GM18951 (cell line): Measurements from ENCODE around the gene ADCY5.

ENCODE experiments used
- POLR2A ChIP-seq: IDR thresholded peaks from 4 replicates; pipeline ENCODE4 v1.6.1; 2011; ENCODE audit warnings: mild to moderate bottlenecking; ENCODE audit not compliant: insufficient read length, insufficient read depth; ENCODE audit errors: extremely low read depth
- in situ Hi-C: fragments of 300-500 bp; cut with MboI; formaldehyde crosslinking; loops from one replicate; pipeline ENCODE4 v1.12.0; 2022; ENCODE audit warnings: low sequenced_read_pairs, mixed read lengths, inconsistent platforms; ENCODE audit not compliant: unreplicated experiment

Gene ADCY5

GRCh38 chr3:123290107-123290930 lies 158.6 kb downstream of the ADCY5 start:
- in situ Hi-C loops = no loop called here
- TF ChIP-seq POLR2A = no peak

- in situ Hi-C loops = no loop called here
- TF ChIP-seq POLR2A = no peak
Observed at GRCh38 chr3:123289391-123290106, 159.3 kb downstream of the ADCY5 start.

DNA sequence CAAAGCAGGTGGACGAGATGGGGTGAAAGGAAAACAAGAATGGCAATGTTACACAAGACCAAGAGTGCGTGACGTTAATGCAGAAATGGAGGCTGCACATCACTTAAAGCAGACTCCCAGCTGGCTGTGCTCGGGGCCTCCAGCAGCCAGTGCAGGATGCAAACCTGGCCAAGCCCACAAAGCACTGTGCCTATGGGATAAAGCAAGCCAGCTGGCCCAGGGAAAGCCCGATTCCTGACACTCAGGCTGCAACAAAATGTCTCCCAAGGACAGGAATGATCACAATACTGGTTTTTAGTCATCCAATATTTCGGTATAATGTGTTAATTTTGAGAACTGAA lies 161.0 kb downstream of the ADCY5 start:
- in situ Hi-C loops = no loop called here
- no peak for TF ChIP-seq POLR2A

GRCh38 chr3:123287051-123287961 lies 161.6 kb downstream of the ADCY5 start:
- in situ Hi-C loops = no loop called here

GRCh38 chr3:123286308-123287023 lies 162.4 kb downstream of the ADCY5 start:
- in situ Hi-C loops = no loop called here
- no peak for TF ChIP-seq POLR2A

More at GRCh38 chr3:123287051-123287961, 161.6 kb downstream of the ADCY5 start:
- no peak for TF ChIP-seq POLR2A

GRCh38 chr3:123285931-123286307 lies 163.0 kb downstream of the ADCY5 start:
- in situ Hi-C loops = no loop called here

DNA sequence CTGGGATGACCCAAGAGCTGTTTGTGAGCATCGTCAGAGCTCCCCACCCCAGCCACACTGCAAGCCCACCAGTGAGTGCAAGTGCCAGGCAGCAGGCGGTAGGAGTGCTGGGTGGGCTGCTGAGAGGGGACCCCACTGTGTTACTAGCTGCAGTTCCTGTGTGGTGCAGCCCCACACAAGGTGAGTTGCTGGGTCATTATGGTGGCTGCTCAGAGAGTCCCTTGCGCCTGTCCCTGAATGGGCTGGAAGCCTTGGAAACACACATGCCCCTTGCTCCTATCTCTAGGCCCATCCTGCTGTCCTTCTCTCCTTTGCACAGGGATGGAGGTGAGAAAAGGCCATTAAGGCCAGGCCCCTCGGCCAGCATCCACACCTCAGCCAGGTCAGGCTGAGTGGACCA lies 163.4 kb downstream of the ADCY5 start:
- TF ChIP-seq POLR2A = no peak
- in situ Hi-C loops = no loop called here

More at GRCh38 chr3:123285931-123286307, 163.0 kb downstream of the ADCY5 start:
- TF ChIP-seq POLR2A = no peak

- TF ChIP-seq POLR2A = no peak
- in situ Hi-C loops = no loop called here
Observed at GRCh38 chr3:123285066-123285465, 163.8 kb downstream of the ADCY5 start.

DNA sequence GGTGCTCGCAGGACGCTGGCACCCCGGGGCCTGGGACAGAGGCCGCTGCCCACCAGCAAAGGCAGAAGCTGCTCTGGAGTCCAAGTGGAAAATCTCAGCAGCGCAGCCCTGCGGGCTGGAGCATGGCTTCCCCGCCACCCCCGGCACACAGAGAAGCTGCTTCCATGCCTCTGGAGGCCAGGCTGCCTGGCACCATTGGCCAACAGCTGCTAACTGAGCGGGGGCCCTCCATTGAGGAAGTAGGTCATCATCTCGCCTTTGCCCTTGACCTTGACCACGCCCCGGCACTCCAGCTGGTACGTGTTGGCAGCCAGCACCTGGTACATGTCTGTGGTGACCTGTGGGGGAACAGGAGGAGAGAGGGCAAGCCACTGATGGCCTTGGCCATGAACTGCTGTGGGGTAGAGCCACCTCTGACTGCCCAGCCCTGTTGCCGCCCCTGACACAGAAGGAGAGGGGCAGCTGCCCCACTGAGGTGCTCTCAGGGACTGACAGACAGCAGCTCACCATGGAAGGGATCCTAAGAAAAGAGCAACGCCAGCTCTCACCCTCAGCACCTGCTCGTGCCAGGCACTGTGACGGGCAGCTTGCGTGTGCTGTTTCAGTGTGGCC lies 164.4 kb downstream of the ADCY5 start:
- TF ChIP-seq POLR2A = no peak

GRCh38 chr3:123283657-123284398 lies 165.1 kb downstream of the ADCY5 start:
- in situ Hi-C loops = no loop called here
- TF ChIP-seq POLR2A = no peak

More for the DNA sequence above, 164.4 kb downstream of the ADCY5 start:
- in situ Hi-C loops = no loop called here

GRCh38 chr3:123283074-123283473 lies 165.8 kb downstream of the ADCY5 start:
- in situ Hi-C loops = no loop called here
- TF ChIP-seq POLR2A = no peak
